Natural killer cell (primary cell): ENCODE results near the gene RBP3. TPM values are rescaled to one million over a fixed set of nuclear protein-coding genes. Genes with fewer than 3 reads are reported as not detected.

ENCODE experiments used
- ATAC-seq, 3 donors: fragments of 150-1000 bp in 2 of 3; fragments of 200-7000 bp in 1 of 3; cut with Tn5 transposase; 1 replicate in 1 of 3; 2 replicates in 2 of 3; pipeline ENCODE4 v1.10.0; 2021; ENCODE audit warnings: mild to moderate bottlenecking in 2 of 3, moderate library complexity in 2 of 3
- DNase-seq, 2 donors: peaks; one replicate each; pipeline versions ENCODE4 v3.0.0 to v3.0.0-alpha.2; 2013 to 2021; ENCODE audit warnings: mixed read lengths in 1 of 2
- H3K27ac ChIP-seq: one replicate; pipeline ENCODE4 v1.5.1; 2013; ENCODE audit warnings: mild to moderate bottlenecking, low read length
- H3K27me3 ChIP-seq: one replicate; pipeline ENCODE4 v1.6.1; 2013; ENCODE audit warnings: low read length; ENCODE audit not compliant: control insufficient read depth, insufficient read depth
- H3K36me3 ChIP-seq: one replicate; pipeline ENCODE4 v1.6.1; 2013; ENCODE audit warnings: low read length; ENCODE audit not compliant: control insufficient read depth, insufficient read depth
- H3K4me1 ChIP-seq: one replicate; pipeline ENCODE4 v1.6.1; 2013; ENCODE audit warnings: low read length; ENCODE audit not compliant: control insufficient read depth, insufficient read depth
- H3K4me3 ChIP-seq: one replicate; pipeline ENCODE4 v1.5.1; 2013; ENCODE audit warnings: low read length
- H3K9me3 ChIP-seq: one replicate; pipeline ENCODE4 v1.6.1; 2013; ENCODE audit warnings: low read length; ENCODE audit not compliant: control insufficient read depth, insufficient read depth
- H3K27ac Mint-ChIP-seq, 2 donors: one replicate each; pipeline ENCODE4 v1.8.0; 2022; ENCODE audit warnings: mild to moderate bottlenecking in 2 of 2, mixed read lengths in 2 of 2, moderate library complexity in 1 of 2
- H3K27me3 Mint-ChIP-seq, 2 donors: one replicate each; pipeline ENCODE4 v1.8.0; 2022; ENCODE audit warnings: low read depth in 2 of 2, mixed read lengths in 2 of 2
- H3K36me3 Mint-ChIP-seq: one replicate; pipeline ENCODE4 v1.8.0; 2022; ENCODE audit warnings: mixed read lengths
- H3K4me1 Mint-ChIP-seq, 2 donors: one replicate each; pipeline ENCODE4 v1.8.0; 2022; ENCODE audit warnings: mixed read lengths in 2 of 2
- H3K4me3 Mint-ChIP-seq: one replicate; pipeline ENCODE4 v1.8.0; 2022; ENCODE audit warnings: mild to moderate bottlenecking, moderate library complexity, mixed read lengths
- H3K9me3 Mint-ChIP-seq, 2 donors: one replicate each; pipeline ENCODE4 v1.8.0; 2022; ENCODE audit warnings: mixed read lengths in 2 of 2
- WGBS: methylation state at CpG from one replicate; pipeline ENCODE4 v1.1.7; 2013; ENCODE audit warnings: missing lambda C conversion rate; ENCODE audit not compliant: insufficient coverage; 5-methylcytosine and 5-hydroxymethylcytosine counted together
- intact Hi-C: fragments of 100-400 bp; cut with micrococcal nuclease; formaldehyde crosslinking; loops from one replicate; pipeline ENCODE4 v1.14.2; 2022
- total RNA-seq, 4 donors: library from RNA; stranded (reverse); fragments of 120-200 nt in 1 of 4; gene quantifications; one replicate each; pipeline versions ENCODE4 v1.2.3 to v1.2.4, GENCODE V29; 2013 to 2022
- TF ChIP-seq, protein P1 (sequence below): fragments of 200-600 bp; IDR thresholded peaks from one replicate; pipeline ENCODE4 v1.8.0; 2022; ENCODE audit warnings: antibody characterized with exemption

RBP3 gene
- total RNA-seq, 3 donors from 2014 or later (not counting 1 experiment from before 2014, with no cell fraction given), result not detected

DNA sequence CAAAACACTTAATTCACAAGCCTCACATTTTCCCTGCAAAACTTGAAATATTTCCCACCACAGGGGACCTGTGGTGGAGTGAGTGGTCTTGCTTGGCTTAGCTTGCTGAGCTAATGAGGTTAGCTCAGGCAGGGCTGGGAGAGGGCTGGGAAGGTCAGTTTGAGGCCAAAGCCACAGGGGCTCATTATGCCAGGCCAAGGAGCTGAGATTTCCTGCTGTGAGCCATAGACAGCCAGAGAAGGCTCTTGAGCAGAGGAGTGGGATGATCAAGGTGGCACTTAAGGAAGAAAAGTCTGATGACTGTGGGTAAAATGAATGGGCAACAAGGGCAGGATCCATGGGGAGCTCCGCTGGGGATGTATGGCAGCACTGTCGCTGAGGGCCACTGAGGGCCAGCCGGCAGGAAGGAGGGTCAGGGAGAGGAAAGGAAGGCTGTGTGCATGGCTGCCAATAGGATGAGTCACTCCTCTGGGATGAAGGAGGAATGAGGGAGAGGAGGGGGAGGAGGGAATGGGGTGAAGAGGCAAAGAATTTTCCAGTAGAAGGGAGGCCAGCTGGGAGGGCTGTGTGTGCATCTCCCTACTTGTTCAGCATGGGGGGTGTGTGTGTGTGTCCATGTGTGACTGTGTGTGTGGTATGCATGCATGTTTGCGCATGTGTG, 54.6 kb downstream of the RBP3 start:
- Mint-ChIP-seq H3K36me3 (no peaks in the 10 kb centered on the region), H3K4me3 (no peak overlapping the region), H3K27me3 (peaks cover 9 to 10% of the 10 kb centered on the region in 2 donors), H3K27ac (no peak overlapping the region), H3K4me1 (no peaks in the 10 kb centered on the region), H3K9me3 (no peaks in the 10 kb centered on the region)
- Histone ChIP-seq H3K27ac (no peak overlapping the region), H3K36me3 (no peaks in the 10 kb centered on the region), H3K4me1 (no peaks in the 10 kb centered on the region), H3K4me3 (no peak overlapping the region), H3K27me3 (no peaks in the 10 kb centered on the region), H3K9me3 (no peaks in the 10 kb centered on the region)
- intact Hi-C loops, result no loop called here
- DNase-seq (no peak), ATAC-seq (no peak)
- TF ChIP-seq, protein P1, sequence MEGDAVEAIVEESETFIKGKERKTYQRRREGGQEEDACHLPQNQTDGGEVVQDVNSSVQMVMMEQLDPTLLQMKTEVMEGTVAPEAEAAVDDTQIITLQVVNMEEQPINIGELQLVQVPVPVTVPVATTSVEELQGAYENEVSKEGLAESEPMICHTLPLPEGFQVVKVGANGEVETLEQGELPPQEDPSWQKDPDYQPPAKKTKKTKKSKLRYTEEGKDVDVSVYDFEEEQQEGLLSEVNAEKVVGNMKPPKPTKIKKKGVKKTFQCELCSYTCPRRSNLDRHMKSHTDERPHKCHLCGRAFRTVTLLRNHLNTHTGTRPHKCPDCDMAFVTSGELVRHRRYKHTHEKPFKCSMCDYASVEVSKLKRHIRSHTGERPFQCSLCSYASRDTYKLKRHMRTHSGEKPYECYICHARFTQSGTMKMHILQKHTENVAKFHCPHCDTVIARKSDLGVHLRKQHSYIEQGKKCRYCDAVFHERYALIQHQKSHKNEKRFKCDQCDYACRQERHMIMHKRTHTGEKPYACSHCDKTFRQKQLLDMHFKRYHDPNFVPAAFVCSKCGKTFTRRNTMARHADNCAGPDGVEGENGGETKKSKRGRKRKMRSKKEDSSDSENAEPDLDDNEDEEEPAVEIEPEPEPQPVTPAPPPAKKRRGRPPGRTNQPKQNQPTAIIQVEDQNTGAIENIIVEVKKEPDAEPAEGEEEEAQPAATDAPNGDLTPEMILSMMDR, result no peak
- WGBS, result 92% methylated on average over 4 of the region's 4 CpGs

DNA sequence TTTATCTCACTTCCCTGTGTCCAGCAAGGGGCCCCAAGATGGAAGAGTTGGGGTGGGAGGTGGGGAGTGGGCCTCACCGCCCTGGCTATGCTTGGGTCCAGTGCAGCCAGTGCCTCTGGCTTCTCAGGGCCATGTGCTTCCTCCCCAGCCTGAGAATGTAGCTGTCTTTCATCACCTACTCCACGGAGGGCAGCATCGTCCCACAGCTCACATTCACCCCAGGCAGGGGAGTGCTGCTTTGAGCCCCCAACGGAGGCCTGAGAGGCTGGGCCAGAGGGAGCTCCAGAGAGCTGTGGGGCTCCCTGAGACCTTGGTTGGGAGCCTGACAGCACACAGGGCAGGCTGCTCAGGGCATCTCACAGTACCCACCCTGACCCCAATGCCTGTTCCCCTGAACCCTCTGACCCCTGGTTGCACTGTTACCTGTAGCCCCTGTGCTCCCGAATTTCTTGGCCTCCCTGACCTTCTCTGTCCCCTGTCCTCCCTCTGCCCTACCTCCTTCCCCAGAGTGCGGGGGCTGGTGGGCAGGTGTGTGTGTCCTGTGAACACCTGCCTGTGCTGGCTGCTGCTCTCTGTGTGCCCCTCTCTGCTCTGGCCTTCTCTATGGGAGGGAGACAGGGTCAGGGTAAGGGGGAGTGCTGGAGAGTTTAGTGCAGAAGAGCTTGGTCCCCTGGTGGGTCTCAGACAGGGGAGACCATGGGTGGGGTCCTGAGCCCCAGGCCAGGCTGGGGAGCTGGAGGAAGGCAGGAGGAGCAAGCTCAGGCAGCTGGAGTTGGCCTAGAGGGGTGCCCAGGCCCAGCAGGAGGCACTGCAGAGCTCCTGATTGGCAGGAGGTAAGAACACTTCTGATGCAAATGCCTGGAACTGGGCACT, 55.5 kb downstream of the RBP3 start:
- H3K4me1 Mint-ChIP-seq, result no peaks in the 10 kb centered on the region
- Histone ChIP-seq H3K27me3 (no peaks in the 10 kb centered on the region), H3K4me3 (no peak overlapping the region), H3K36me3 (no peaks in the 10 kb centered on the region), H3K27ac (no peak overlapping the region), H3K9me3 (no peaks in the 10 kb centered on the region), H3K4me1 (no peaks in the 10 kb centered on the region)
- no peak overlapping the region for H3K4me3 Mint-ChIP-seq
- H3K27ac Mint-ChIP-seq, result no peak overlapping the region
- DNase-seq (no peak), ATAC-seq (no peak)
- TF ChIP-seq, protein P1, result no peak
- H3K27me3 Mint-ChIP-seq, result peaks cover 1 to 3% of the 10 kb centered on the region in 2 donors
- no peaks in the 10 kb centered on the region for H3K9me3 Mint-ChIP-seq
- intact Hi-C loops, result no loop called here
- no peaks in the 10 kb centered on the region for H3K36me3 Mint-ChIP-seq
- WGBS, result 82% methylated on average over 6 of the region's 6 CpGs

DNA sequence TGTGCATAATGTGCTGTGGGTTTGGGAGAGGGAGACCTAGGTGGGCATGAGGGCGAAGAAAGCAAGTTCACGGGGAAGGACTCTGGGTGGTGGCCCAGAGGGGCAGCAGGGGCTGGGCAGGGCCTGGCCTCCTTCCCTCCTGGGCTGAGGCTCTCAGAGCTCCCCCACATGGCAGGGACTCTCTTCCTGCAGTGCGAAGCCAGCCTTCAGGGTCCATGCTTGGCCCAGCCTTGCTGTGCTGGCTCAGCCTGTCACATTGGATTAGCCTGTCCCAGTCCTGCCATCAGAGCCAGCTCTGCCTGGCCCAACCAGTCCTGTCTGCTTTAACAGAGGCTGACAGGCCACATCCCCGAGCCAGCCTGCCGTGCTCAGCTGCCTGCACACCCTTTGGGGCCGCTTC, 56.3 kb downstream of the RBP3 start:
- Histone ChIP-seq H3K4me3 (no peak overlapping the region), H3K27me3 (no peaks in the 10 kb centered on the region), H3K4me1 (no peaks in the 10 kb centered on the region), H3K9me3 (no peaks in the 10 kb centered on the region), H3K27ac (no peak overlapping the region), H3K36me3 (no peaks in the 10 kb centered on the region)
- Mint-ChIP-seq H3K36me3 (no peaks in the 10 kb centered on the region), H3K4me3 (no peak overlapping the region), H3K27ac (no peak overlapping the region), H3K4me1 (no peaks in the 10 kb centered on the region), H3K9me3 (no peaks in the 10 kb centered on the region), H3K27me3 (peaks cover 0 to 3% of the 10 kb centered on the region in 2 donors)
- WGBS, result 86% methylated on average over 6 of the region's 6 CpGs
- TF ChIP-seq, protein P1, result no peak
- intact Hi-C loops, result no loop called here
- DNase-seq, result no peak
- no peak for ATAC-seq
